AG04449 (cell line): ENCODE data around the gene NABP2.
A peak's percentile ranks its signal among the peaks of the same experiment; 100 is the strongest.
"Not testable (repeated sequence)": the region's sequence is repeated elsewhere in the genome, so short reads cannot be mapped to it uniquely, and the experiment has no call there.

ENCODE experiments used
- CTCF ChIA-PET: fragments of 350-600 bp; formaldehyde crosslinking; extraction: SDS; loops from one replicate; lab custom pipeline; 2021; ENCODE audit warnings: antibody characterized with exemption; lab: Yijun Ruan, JAX
- POLR2A ChIA-PET: fragments of 400-600, 350-600 bp; formaldehyde crosslinking; extraction: SDS; loops from one replicate; lab custom pipeline; 2020; ENCODE audit warnings: antibody characterized with exemption, inconsistent platforms; lab: Yijun Ruan, JAX
- DNase-seq: peaks from one replicate; pipeline ENCODE4 v3.0.0-alpha.2; 2010; ENCODE audit warnings: low read depth, low spot score
- H3K4me3 ChIP-seq: 2 replicates; pipeline ENCODE4 v1.5.1; 2011; ENCODE audit warnings: low read depth, mild to moderate bottlenecking, control low read depth, low read length
- CTCF ChIP-seq: IDR thresholded peaks from one replicate; pipeline ENCODE4 v1.5.1; 2011; ENCODE audit warnings: mild to moderate bottlenecking, moderate library complexity, low read length, control low read depth, inconsistent platforms; ENCODE audit not compliant: insufficient read depth; ENCODE audit errors: missing control alignments

Gene NABP2

GRCh38 chr12:56258068-56258819 lies 34.1 kb downstream of the NABP2 start, which contains the start of gene ANKRD52:
Gene ANKRD52, minus strand, starts transcription at chr12:56258384. Its CDS starts 115 bp downstream, at chr12:56258269.
- H3K4me3 ChIP-seq, result peak within 1 kb of the TSS; percentile 80
- ChIA-PET CTCF (interaction anchor here (0.6 to 9.8 kb wide), 37 partner anchors 11 to 210 kb away, joined by 3 to 87 read pairs (median 5); partner anchors contain the start of genes COQ10A, ESYT1, RNF41 and SLC39A5), POLR2A (interaction anchor here (0.6 to 3.3 kb wide), 9 partner anchors 9 to 227 kb away, joined by 3 to 19 read pairs (median 5); partner anchors contain the start of genes COQ10A and RNF41)
- TF ChIP-seq CTCF, result peak; percentile 72
- no peak for DNase-seq

- peak overlapping the region; percentile 80 for H3K4me3 ChIP-seq
- ChIA-PET CTCF (interaction anchor here (0.8 to 9.8 kb wide), 26 partner anchors 11 to 205 kb away, joined by 3 to 87 read pairs (median 6); partner anchors contain the start of genes COQ10A, ESYT1, RNF41 and SLC39A5), POLR2A (interaction anchor here (0.7 to 3.3 kb wide), 6 partner anchors 8 to 130 kb away, joined by 3 to 19 read pairs (median 6); partner anchors contain the start of genes COQ10A and RNF41)
- TF ChIP-seq CTCF, result no peak
- no peak for DNase-seq
These were observed 34.7 kb downstream of the NABP2 start for GRCh38 chr12:56258820-56259183.

- no peak for DNase-seq
- no peak for TF ChIP-seq CTCF
- no peak overlapping the region for H3K4me3 ChIP-seq
- ChIA-PET CTCF (interaction anchor here (0.9 to 9.8 kb wide), 5 partner anchors 10 to 203 kb away, joined by 3 to 87 read pairs (median 26); partner anchors contain the start of genes COQ10A and SMARCC2), POLR2A (no interaction called here)
These were observed 36.2 kb downstream of the NABP2 start for GRCh38 chr12:56260380-56260779.

- H3K4me3 ChIP-seq, result no peak overlapping the region
- POLR2A ChIA-PET, result no interaction called here
- DNase-seq, result no peak
- CTCF ChIA-PET, result interaction anchor here (0.8 to 5.3 kb wide), 8 partner anchors 8 to 203 kb away, joined by 3 to 26 read pairs (median 3); partner anchors contain the start of genes RNF41 and SMARCC2
- no peak for TF ChIP-seq CTCF
These were observed 36.8 kb downstream of the NABP2 start for GRCh38 chr12:56260921-56261320.

- CTCF ChIA-PET, result interaction anchor here (0.8 to 5.3 kb wide), 8 partner anchors 8 to 202 kb away, joined by 3 to 26 read pairs (median 3); partner anchors contain the start of genes RNF41 and SMARCC2
These were observed 37.5 kb downstream of the NABP2 start for GRCh38 chr12:56261503-56262232.

GRCh38 chr12:56262955-56263354 lies 38.8 kb downstream of the NABP2 start:
- not testable (repeated sequence) for DNase-seq, H3K4me3 ChIP-seq
- POLR2A ChIA-PET, result interaction anchor here (0.8 kb wide), 1 partner anchor 14 kb away, joined by 3 read pairs; no protein-coding TSS in a partner anchor
- CTCF ChIA-PET, result interaction anchor here (0.9 to 1.5 kb wide), 4 partner anchors 9 to 70 kb away, joined by 3 to 4 read pairs (median 3); partner anchors contain the start of gene RNF41

More at GRCh38 chr12:56261503-56262232, 37.5 kb downstream of the NABP2 start:
- H3K4me3 ChIP-seq, result no peak overlapping the region
- DNase-seq, result peak; percentile 57
- POLR2A ChIA-PET, result no interaction called here
- TF ChIP-seq CTCF, result no peak

GRCh38 chr12:56266068-56266692 lies 42.0 kb downstream of the NABP2 start:
- POLR2A ChIA-PET, result interaction anchor here (0.6 to 2.2 kb wide), 6 partner anchors 8 to 93 kb away, joined by 3 to 13 read pairs (median 4); partner anchors contain the start of genes ANKRD52 and SMARCC2
- H3K4me3 ChIP-seq, result peak overlapping the region; percentile 87
- CTCF ChIA-PET, result interaction anchor here (0.7 to 8.3 kb wide), 19 partner anchors 8 to 369 kb away, joined by 3 to 87 read pairs (median 6); partner anchors contain the start of genes ANKRD52, RNF41, SMARCC2 and TIMELESS
- not testable (repeated sequence) for DNase-seq
